IPS-NIHi11 (cell line): ENCODE results near the gene ORM1.
A peak's percentile ranks its signal among the peaks of the same experiment; 100 is the strongest.
"Not testable (repeated sequence)": the region's sequence is repeated elsewhere in the genome, so short reads cannot be mapped to it uniquely, and the experiment has no call there.

Experiments
- DNase-seq: peaks from one replicate; pipeline ENCODE4 v3.0.0; 2012; ENCODE audit warnings: mixed read lengths, low spot score

Gene ORM1

GRCh38 chr9:114308361-114308950 lies 14.4 kb upstream of the ORM1 start:
- no peak for DNase-seq

GRCh38 chr9:114309096-114309495 lies 13.8 kb upstream of the ORM1 start:
- no peak for DNase-seq

- DNase-seq, result no peak
Observed at GRCh38 chr9:114310471-114311450, 12.1 kb upstream of the ORM1 start.

- no peak for DNase-seq
Observed at GRCh38 chr9:114311571-114312512, 11.1 kb upstream of the ORM1 start.

GRCh38 chr9:114312513-114312875 lies 10.4 kb upstream of the ORM1 start:
- no peak for DNase-seq

GRCh38 chr9:114313186-114313585 lies 9.7 kb upstream of the ORM1 start:
- DNase-seq, result no peak

GRCh38 chr9:114314256-114314867 lies 8.5 kb upstream of the ORM1 start:
- DNase-seq, result no peak

- no peak for DNase-seq
Observed at GRCh38 chr9:114314881-114315722, 7.8 kb upstream of the ORM1 start.

GRCh38 chr9:114315723-114316363 lies 7.1 kb upstream of the ORM1 start:
- no peak for DNase-seq

GRCh38 chr9:114316605-114317230 lies 6.2 kb upstream of the ORM1 start:
- peak; percentile 40 for DNase-seq

- DNase-seq, result no peak
Observed at GRCh38 chr9:114317665-114318357, 5.1 kb upstream of the ORM1 start.

- DNase-seq, result no peak
Observed at GRCh38 chr9:114318416-114318815, 4.5 kb upstream of the ORM1 start.

- no peak for DNase-seq
Observed at GRCh38 chr9:114319147-114319546, 3.8 kb upstream of the ORM1 start.

GRCh38 chr9:114320710-114321109 lies 2.2 kb upstream of the ORM1 start:
- DNase-seq, result not testable (repeated sequence)

- no peak for DNase-seq
Observed at GRCh38 chr9:114321759-114322158, 1.1 kb upstream of the ORM1 start.

- DNase-seq, result not testable (repeated sequence)
Observed at GRCh38 chr9:114322160-114322818, 609 bp upstream of the ORM1 start.

- not testable (repeated sequence) for DNase-seq
Observed at GRCh38 chr9:114323849-114324248, 951 bp downstream of the ORM1 start.

- DNase-seq, result no peak
Observed at GRCh38 chr9:114324492-114324891, 1.6 kb downstream of the ORM1 start.

- DNase-seq, result not testable (repeated sequence)
Observed at GRCh38 chr9:114324965-114325364, 2.1 kb downstream of the ORM1 start.
